ENCODE data around the gene ZBTB7B. TPM values are rescaled to one million over a fixed set of nuclear protein-coding genes. Genes with fewer than 3 reads are reported as not detected.

The ZBTB7B gene
- total RNA-seq, 1 experiment from 2014 or later = 38.3 TPM

DNA sequence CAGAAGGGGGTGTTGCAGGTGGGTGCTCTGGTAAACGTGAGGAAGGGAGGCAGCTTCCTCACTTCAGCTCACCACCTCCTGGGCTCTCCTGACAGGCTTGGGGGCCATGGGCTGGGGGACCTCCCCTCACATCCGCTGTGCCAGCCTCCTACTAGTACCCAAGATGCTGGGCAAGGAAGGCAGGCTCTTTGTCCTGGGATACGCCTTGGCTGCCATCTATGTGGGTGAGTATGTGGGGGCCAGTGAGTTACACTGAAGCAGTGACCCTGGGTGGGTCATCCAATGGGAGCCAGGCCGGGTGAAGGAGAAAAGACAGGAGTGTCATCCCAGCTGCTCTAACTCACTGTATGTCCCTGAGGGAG lies 36.7 kb downstream of the ZBTB7B start:
- Mint-ChIP-seq H3K4me1 (peaks cover 3 to 13% of the 10 kb centered on the region in 2 experiments; a peak in 3 of 4 replicates), H3K27me3 (ENCODE audit: low read depth) (peaks cover 45% of the 10 kb centered on the region), H3K9me3 (no peaks in the 10 kb centered on the region), H3K27ac (no peak overlapping the region), H3K4me3 (no peak overlapping the region), H3K36me3 (ENCODE audit: insufficient read depth in 1 of 3, low read depth in 3 of 3) (no peaks in the 10 kb centered on the region)
- Histone ChIP-seq H3K23ac (ENCODE audit: insufficient read length, low read depth, low read length) (no peak overlapping the region), H3K23me2 (ENCODE audit: insufficient read length, low read depth, low read length, poor library complexity, severe bottlenecking) (no peaks in the 10 kb centered on the region), H4K8ac (replicated peaks; ENCODE audit: insufficient read length, low read depth, low read length) (no peak overlapping the region), H3K79me2 (ENCODE audit: insufficient read depth, low read length) (no peaks in the 10 kb centered on the region), H3K18ac (ENCODE audit: insufficient read length, low read depth, low read length) (no peak overlapping the region), H2BK5ac (ENCODE audit: insufficient read length, low read length) (no peak overlapping the region), H2AK5ac (ENCODE audit: insufficient read length, low read length) (no peak overlapping the region), H3K27ac (ENCODE audit: insufficient read length, low read depth, low read length) (no peak overlapping the region), H4K5ac (ENCODE audit: insufficient read length, low read depth, low read length) (no peak overlapping the region), H4K91ac (ENCODE audit: insufficient read length, low read depth, low read length) (no peak overlapping the region), H3K14ac (ENCODE audit: insufficient read depth, low read length) (no peak overlapping the region; the same call in 1 of the 2 replicates), H3K4ac (ENCODE audit: low read depth, low read length) (no peak overlapping the region), H3K56ac (ENCODE audit: insufficient read length, low read depth, low read length) (no peak overlapping the region), H3K4me2 (ENCODE audit: insufficient read depth, insufficient read length, low read length) (no peak overlapping the region), H3K79me1 (ENCODE audit: insufficient read depth, low read depth, low read length, poor library complexity, severe bottlenecking) (no peaks in the 10 kb centered on the region), H3K9ac (ENCODE audit: extremely low read depth, insufficient read length, low read length) (no peak overlapping the region), H4K20me1 (ENCODE audit: control insufficient read depth, insufficient read depth, insufficient read length) (peaks cover 2% of the 10 kb centered on the region), H3K9me3 (ENCODE audit: control insufficient read depth, low read depth, low read length) (no peaks in the 10 kb centered on the region), H3T11ph (ENCODE audit: low read length) (no peak overlapping the region), H2BK20ac (ENCODE audit: low read depth, low read length, poor library complexity, severe bottlenecking) (no peak overlapping the region), H2AFZ (ENCODE audit: low read length) (no peak overlapping the region), H2BK15ac (ENCODE audit: low read depth, low read length) (no peak overlapping the region), H3K4me1 (ENCODE audit: insufficient read depth, low read length) (no peaks in the 10 kb centered on the region), H3K27me3 (ENCODE audit: insufficient read depth, low read length) (no peaks in the 10 kb centered on the region), H2BK12ac (ENCODE audit: insufficient read length, low read depth, low read length) (no peak overlapping the region), H2BK120ac (ENCODE audit: low read depth, low read length, poor library complexity, severe bottlenecking) (no peak overlapping the region)
- WGBS (ENCODE audit: extremely low coverage, insufficient read length, low lambda C conversion rate) = no CpG with 5 or more reads among the region's 4 CpGs
- DNase-seq = no peak
- TF ChIP-seq, protein P1, sequence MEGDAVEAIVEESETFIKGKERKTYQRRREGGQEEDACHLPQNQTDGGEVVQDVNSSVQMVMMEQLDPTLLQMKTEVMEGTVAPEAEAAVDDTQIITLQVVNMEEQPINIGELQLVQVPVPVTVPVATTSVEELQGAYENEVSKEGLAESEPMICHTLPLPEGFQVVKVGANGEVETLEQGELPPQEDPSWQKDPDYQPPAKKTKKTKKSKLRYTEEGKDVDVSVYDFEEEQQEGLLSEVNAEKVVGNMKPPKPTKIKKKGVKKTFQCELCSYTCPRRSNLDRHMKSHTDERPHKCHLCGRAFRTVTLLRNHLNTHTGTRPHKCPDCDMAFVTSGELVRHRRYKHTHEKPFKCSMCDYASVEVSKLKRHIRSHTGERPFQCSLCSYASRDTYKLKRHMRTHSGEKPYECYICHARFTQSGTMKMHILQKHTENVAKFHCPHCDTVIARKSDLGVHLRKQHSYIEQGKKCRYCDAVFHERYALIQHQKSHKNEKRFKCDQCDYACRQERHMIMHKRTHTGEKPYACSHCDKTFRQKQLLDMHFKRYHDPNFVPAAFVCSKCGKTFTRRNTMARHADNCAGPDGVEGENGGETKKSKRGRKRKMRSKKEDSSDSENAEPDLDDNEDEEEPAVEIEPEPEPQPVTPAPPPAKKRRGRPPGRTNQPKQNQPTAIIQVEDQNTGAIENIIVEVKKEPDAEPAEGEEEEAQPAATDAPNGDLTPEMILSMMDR (conservative IDR thresholded peaks at IDR 0.05) = no peak
